A549 (cell line): ENCODE results near the gene AIF1. TPM values are rescaled to one million over a fixed set of nuclear protein-coding genes. Genes with fewer than 3 reads are reported as not detected.

Experiments used
- ATAC-seq, 2 experiments: fragments of 200-7000 bp in 1 of 2; fragments of >200 bp in 1 of 2; cut with Nextera tagmentation in 1 of 2; cut with Tn5 transposase in 1 of 2; 3 replicates each; pipeline versions ENCODE4 v1.8.0 to v1.9.1; 2018 to 2020; ENCODE audit warnings: mild to moderate bottlenecking in 1 of 2, moderate library complexity in 1 of 2
- CTCF ChIA-PET: fragments of 300-600 bp; sonication (Branson Sonifier 250); formaldehyde crosslinking; extraction: SDS; loops from one replicate; lab custom pipeline; 2021; ENCODE audit warnings: antibody characterized with exemption, inconsistent platforms; lab: Yijun Ruan, JAX
- POLR2A ChIA-PET: fragments of 350-600 bp; formaldehyde crosslinking; extraction: SDS; loops from one replicate; lab custom pipeline; 2021; ENCODE audit warnings: antibody characterized with exemption, inconsistent platforms; lab: Yijun Ruan, JAX
- DNase-seq, 2 experiments: peaks; one replicate each; pipeline versions ENCODE4 v3.0.0 to v3.0.0-alpha.2; 2011 to 2016; ENCODE audit warnings: low read depth in 1 of 2, low spot score in 1 of 2
- FAIRE-seq: peaks from 2 replicates; lab custom pipeline; 2011; peaks lifted over from hg19 to GRCh38; lab: Jason Lieb, UNC
- H3K27ac ChIP-seq, 2 experiments: fragments of >200 bp; sonication (Bioruptor Twin); formaldehyde crosslinking; 3 replicates each; pipeline ENCODE4 v1.5.1; 2016 to 2017
- H3K4me1 ChIP-seq: fragments of >200 bp; sonication (Bioruptor Twin); formaldehyde crosslinking; 3 replicates; pipeline ENCODE4 v1.6.1; 2016
- H3K4me2 ChIP-seq: fragments of >200 bp; sonication (Bioruptor Twin); formaldehyde crosslinking; 3 replicates; pipeline ENCODE4 v1.6.1; 2016
- H3K4me3 ChIP-seq: fragments of >200 bp; sonication (Bioruptor Twin); formaldehyde crosslinking; 3 replicates; pipeline ENCODE4 v1.5.1; 2016
- H3K9me3 ChIP-seq: fragments of >200 bp; sonication (Bioruptor Twin); formaldehyde crosslinking; 3 replicates; pipeline ENCODE4 v1.6.1; 2016
- CBX2 ChIP-seq: fragments of 200-600 bp; sonication (generic); IDR thresholded peaks from 2 replicates; pipeline ENCODE4 v1.6.1; 2016; ENCODE audit warnings: low read depth, mild to moderate bottlenecking, borderline replicate concordance
- CBX8 ChIP-seq: fragments of 200-600 bp; sonication (generic); IDR thresholded peaks from 2 replicates; pipeline ENCODE4 v1.6.1; 2016
- CEBPB ChIP-seq, 2 experiments: fragments of >200 bp in 1 of 2; sonication (Bioruptor Twin) in 1 of 2; formaldehyde crosslinking in 1 of 2; IDR thresholded peaks; 2 replicates each; pipeline ENCODE4 v1.6.1; 2012 to 2016
- CHD2 ChIP-seq: fragments of 150-350 bp; IDR thresholded peaks from 2 replicates; pipeline ENCODE4 v1.6.1; 2014; ENCODE audit warnings: low read length; ENCODE audit not compliant: partially characterized antibody
- CHD4 ChIP-seq: fragments of 200-600 bp; sonication (generic); IDR thresholded peaks from 2 replicates; pipeline ENCODE4 v1.6.1; 2016; ENCODE audit warnings: antibody characterized with exemption, mild to moderate bottlenecking, borderline replicate concordance
- EHMT2 ChIP-seq: fragments of 200-600 bp; sonication (generic); IDR thresholded peaks from 2 replicates; pipeline ENCODE4 v1.6.1; 2016; ENCODE audit warnings: antibody characterized with exemption, low read depth, mild to moderate bottlenecking, moderate library complexity
- ESRRA ChIP-seq: fragments of 150-350 bp; IDR thresholded peaks from 2 replicates; pipeline ENCODE4 v1.6.1; 2014; ENCODE audit warnings: mild to moderate bottlenecking, low read length, borderline replicate concordance
- FOSB ChIP-seq: fragments of 250-450 bp; sonication (Bioruptor Pico); IDR thresholded peaks from 2 replicates; pipeline ENCODE4 v1.5.0; 2020; ENCODE audit warnings: mild to moderate bottlenecking, moderate library complexity
- FOSL2 ChIP-seq, 2 experiments: fragments of 450-650 bp in 1 of 2; fragments of >200 bp in 1 of 2; sonication (Bioruptor Twin) in 1 of 2; formaldehyde crosslinking; IDR thresholded peaks; 2 replicates each; pipeline versions ENCODE4 v1.5.0 to v1.6.1; 2016 to 2020; ENCODE audit warnings: mild to moderate bottlenecking in 1 of 2, moderate library complexity in 1 of 2
- FOXS1 ChIP-seq: fragments of 250-450 bp; sonication (Bioruptor Pico); IDR thresholded peaks from 2 replicates; pipeline ENCODE4 v1.5.0; 2020; ENCODE audit warnings: mild to moderate bottlenecking, moderate library complexity
- HOXA7 ChIP-seq: fragments of 250-450 bp; sonication (Bioruptor Pico); IDR thresholded peaks from 2 replicates; pipeline ENCODE4 v1.5.0; 2020; ENCODE audit warnings: mild to moderate bottlenecking, moderate library complexity
- JUN ChIP-seq, 2 experiments: fragments of >200 bp; sonication (Bioruptor Twin); formaldehyde crosslinking; IDR thresholded peaks; 2 replicates in 1 of 2; 3 replicates in 1 of 2; pipeline ENCODE4 v1.6.1; 2016 to 2017
- MAZ ChIP-seq: fragments of 150-350 bp; IDR thresholded peaks from 2 replicates; pipeline ENCODE4 v1.6.1; 2014; ENCODE audit warnings: antibody characterized with exemption, low read depth, low read length, borderline replicate concordance
- NPAS2 ChIP-seq: fragments of 250-450 bp; sonication (Bioruptor Pico); IDR thresholded peaks from 2 replicates; pipeline ENCODE4 v1.8.0; 2022; ENCODE audit warnings: mild to moderate bottlenecking, moderate library complexity, borderline replicate concordance
- NR3C1 ChIP-seq: fragments of >200 bp; sonication (Bioruptor Twin); formaldehyde crosslinking; IDR thresholded peaks from 3 replicates; pipeline ENCODE4 v1.6.1; 2017
- PHF8 ChIP-seq: fragments of 200-600 bp; sonication (generic); IDR thresholded peaks from 2 replicates; pipeline ENCODE4 v1.6.1; 2016; ENCODE audit warnings: low read depth, mild to moderate bottlenecking, antibody characterized with exemption, moderate library complexity, borderline replicate concordance
- POLR2A ChIP-seq: IDR thresholded peaks from 2 replicates; pipeline ENCODE4 v1.6.1; 2012; ENCODE audit warnings: mild to moderate bottlenecking, low read length
- RARB ChIP-seq: fragments of 250-450 bp; sonication (Bioruptor Pico); IDR thresholded peaks from 2 replicates; pipeline ENCODE4 v1.8.0; 2021; ENCODE audit warnings: mild to moderate bottlenecking, moderate library complexity
- SREBF2 ChIP-seq: fragments of 450-650 bp; IDR thresholded peaks from 2 replicates; pipeline ENCODE4 v1.6.1; 2014; ENCODE audit warnings: mild to moderate bottlenecking, moderate library complexity
- TFCP2L1 ChIP-seq: fragments of 250-450 bp; sonication (Bioruptor Pico); IDR thresholded peaks from 2 replicates; pipeline ENCODE4 v1.5.0; 2021; ENCODE audit warnings: mild to moderate bottlenecking
- ZFP36 ChIP-seq: fragments of 450-650 bp; IDR thresholded peaks from 2 replicates; pipeline ENCODE4 v1.6.1; 2014; ENCODE audit warnings: borderline replicate concordance; ENCODE audit not compliant: partially characterized antibody
- ZSCAN20 ChIP-seq: fragments of 250-450 bp; sonication (Bioruptor Pico); IDR thresholded peaks from 2 replicates; pipeline ENCODE4 v1.8.0; 2022; ENCODE audit warnings: mild to moderate bottlenecking, moderate library complexity
- WGBS: methylation state at CpG from one replicate; pipeline ENCODE4 v1.1.6; 2017; ENCODE audit errors: missing lambda C conversion rate; 5-methylcytosine and 5-hydroxymethylcytosine counted together
- polyA plus RNA-seq, 4 experiments: library from polyadenylated mRNA; depleted of rRNA in 3 of 4; stranded (reverse); fragments of >200 nt; fragmentation: RNase III in 1 of 4; extraction: RNeasy Plus Mini Kit Qiagen cat#74134 plus additional on column Dnase treatment in 1 of 4; gene quantifications; 2 replicates in 3 of 4; 3 replicates in 1 of 4; pipeline ENCODE4 v1.2.3, GENCODE V29; 2011 to 2017
- TF ChIP-seq, protein P1 (sequence below): fragments of 200-600 bp; sonication (generic); IDR thresholded peaks from 2 replicates; pipeline ENCODE4 v1.6.1; 2016; ENCODE audit warnings: antibody characterized with exemption, mild to moderate bottlenecking, moderate library complexity
- TF ChIP-seq, protein P2 (sequence below): IDR thresholded peaks from 2 replicates; pipeline ENCODE4 v1.6.1; 2012; ENCODE audit warnings: low read depth, borderline replicate concordance
- TF ChIP-seq, protein P3 (sequence below): fragments of >200 bp; sonication (Bioruptor Twin); formaldehyde crosslinking; IDR thresholded peaks from 2 replicates; pipeline ENCODE4 v1.6.1; 2016
- TF ChIP-seq, protein P4 (sequence below): fragments of >200 bp; sonication (Bioruptor Twin); formaldehyde crosslinking; IDR thresholded peaks from 3 replicates; pipeline ENCODE4 v1.5.1; 2016
- TF ChIP-seq, protein P5 (sequence below): IDR thresholded peaks from 2 replicates; pipeline ENCODE4 v1.6.1; 2012

The AIF1 gene
- polyA plus RNA-seq, 2 of the 4 experiments (the other 2 are of a cell fraction), result not detected

DNA sequence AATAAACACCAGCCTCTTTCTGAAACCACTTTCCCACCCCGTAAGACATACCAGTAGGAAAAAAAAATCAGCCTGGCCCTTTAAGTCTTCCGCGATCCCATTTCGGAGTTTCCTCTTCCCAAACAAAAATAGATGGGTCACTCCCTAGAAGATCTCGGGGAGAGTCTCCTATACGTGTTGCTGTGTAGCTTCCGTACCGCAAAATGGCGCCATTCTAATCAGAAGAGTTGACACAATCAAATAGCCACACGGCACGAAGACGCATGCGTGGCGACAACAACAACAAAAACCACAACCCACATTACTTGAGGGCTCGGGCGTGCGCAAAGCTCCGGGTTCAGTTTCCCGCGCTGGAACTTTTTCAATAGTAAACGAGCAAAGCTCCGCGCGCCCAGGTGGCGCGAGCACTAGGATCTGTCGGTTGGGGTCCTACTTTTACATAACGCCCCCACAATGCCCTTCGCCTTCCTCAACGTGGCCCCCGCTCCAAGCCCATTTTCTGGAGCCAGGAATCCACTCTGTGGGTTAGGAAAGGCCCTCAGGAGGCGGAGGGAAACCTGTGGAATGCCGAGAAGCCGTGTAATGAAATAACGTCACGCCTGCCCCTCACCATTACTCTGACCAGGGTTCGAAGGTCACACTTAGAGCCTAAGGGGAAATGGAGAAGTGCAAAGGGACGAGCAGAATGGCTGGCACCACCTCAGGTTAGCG is 49.9 kb downstream of the AIF1 start, which contains the start of gene GPANK1:
Gene GPANK1, minus strand, starts transcription at position 208 of the 711 bp plus-strand sequence. CDS start 519 bp downstream, outside the sequence.
- 2% methylated on average over 27 of the region's 39 CpGs for WGBS
- FAIRE-seq (no peak), ATAC-seq (peak; percentile 65 to 70), DNase-seq (peak; percentile 69 to 94)
- Histone ChIP-seq H3K27ac (peak within 1 kb of the TSS; percentile 90 to 97), H3K4me2 (peak within 1 kb of the TSS; percentile 94), H3K4me3 (peak within 1 kb of the TSS; percentile 83), H3K4me1 (peaks cover 24% of the 10 kb centered on the region), H3K9me3 (no peaks in the 10 kb centered on the region)
- CTCF ChIA-PET, result interaction anchor here (1.6 kb wide), 1 partner anchor 166 kb away, joined by 4 read pairs; no protein-coding TSS in a partner anchor
- POLR2A ChIA-PET, result interaction anchor here (0.5 to 2.5 kb wide), 7 partner anchors 11 to 230 kb away, joined by 3 to 14 read pairs (median 6); partner anchors contain the start of genes BAG6, HSPA1A, HSPA1B and HSPA1L
- TF ChIP-seq NR3C1 (no peak), FOXS1 (no peak), TFCP2L1 (CRISPR knock-in tag) (0 out of 2 replicates have a peak, but pooled peaks have one; percentile 17), NPAS2 (CRISPR knock-in tag) (no peak), FOSB (CRISPR knock-in tag) (0 out of 2 replicates have a peak, but pooled peaks have one; percentile 25), HOXA7 (no peak), ZSCAN20 (CRISPR knock-in tag) (no peak), FOSL2 (IDR thresholded peaks at IDR 0.05) (no peak), FOSL2 (CRISPR knock-in tag; IDR thresholded peaks at IDR 0.05) (no peak), PHF8 (0 out of 2 replicates have a peak, but pooled peaks have one; percentile 8), ESRRA (no peak), EHMT2 (no peak), MAZ (no peak), JUN (IDR thresholded peaks at IDR 0.05) (0 out of 5 replicates have a peak, but pooled peaks of 1 of the 2 experiments have one; percentile 8), CHD4 (no peak), CHD2 (no peak), RARB (CRISPR knock-in tag) (no peak), CBX8 (no peak), ZFP36 (no peak), CBX2 (no peak), SREBF2 (no peak), CEBPB (IDR thresholded peaks at IDR 0.05) (0 out of 4 replicates have a peak, but pooled peaks of 1 of the 2 experiments have one; percentile 4), POLR2A (no peak)
- TF ChIP-seq, protein P1, sequence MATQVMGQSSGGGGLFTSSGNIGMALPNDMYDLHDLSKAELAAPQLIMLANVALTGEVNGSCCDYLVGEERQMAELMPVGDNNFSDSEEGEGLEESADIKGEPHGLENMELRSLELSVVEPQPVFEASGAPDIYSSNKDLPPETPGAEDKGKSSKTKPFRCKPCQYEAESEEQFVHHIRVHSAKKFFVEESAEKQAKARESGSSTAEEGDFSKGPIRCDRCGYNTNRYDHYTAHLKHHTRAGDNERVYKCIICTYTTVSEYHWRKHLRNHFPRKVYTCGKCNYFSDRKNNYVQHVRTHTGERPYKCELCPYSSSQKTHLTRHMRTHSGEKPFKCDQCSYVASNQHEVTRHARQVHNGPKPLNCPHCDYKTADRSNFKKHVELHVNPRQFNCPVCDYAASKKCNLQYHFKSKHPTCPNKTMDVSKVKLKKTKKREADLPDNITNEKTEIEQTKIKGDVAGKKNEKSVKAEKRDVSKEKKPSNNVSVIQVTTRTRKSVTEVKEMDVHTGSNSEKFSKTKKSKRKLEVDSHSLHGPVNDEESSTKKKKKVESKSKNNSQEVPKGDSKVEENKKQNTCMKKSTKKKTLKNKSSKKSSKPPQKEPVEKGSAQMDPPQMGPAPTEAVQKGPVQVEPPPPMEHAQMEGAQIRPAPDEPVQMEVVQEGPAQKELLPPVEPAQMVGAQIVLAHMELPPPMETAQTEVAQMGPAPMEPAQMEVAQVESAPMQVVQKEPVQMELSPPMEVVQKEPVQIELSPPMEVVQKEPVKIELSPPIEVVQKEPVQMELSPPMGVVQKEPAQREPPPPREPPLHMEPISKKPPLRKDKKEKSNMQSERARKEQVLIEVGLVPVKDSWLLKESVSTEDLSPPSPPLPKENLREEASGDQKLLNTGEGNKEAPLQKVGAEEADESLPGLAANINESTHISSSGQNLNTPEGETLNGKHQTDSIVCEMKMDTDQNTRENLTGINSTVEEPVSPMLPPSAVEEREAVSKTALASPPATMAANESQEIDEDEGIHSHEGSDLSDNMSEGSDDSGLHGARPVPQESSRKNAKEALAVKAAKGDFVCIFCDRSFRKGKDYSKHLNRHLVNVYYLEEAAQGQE, result no peak
- TF ChIP-seq, protein P2, sequence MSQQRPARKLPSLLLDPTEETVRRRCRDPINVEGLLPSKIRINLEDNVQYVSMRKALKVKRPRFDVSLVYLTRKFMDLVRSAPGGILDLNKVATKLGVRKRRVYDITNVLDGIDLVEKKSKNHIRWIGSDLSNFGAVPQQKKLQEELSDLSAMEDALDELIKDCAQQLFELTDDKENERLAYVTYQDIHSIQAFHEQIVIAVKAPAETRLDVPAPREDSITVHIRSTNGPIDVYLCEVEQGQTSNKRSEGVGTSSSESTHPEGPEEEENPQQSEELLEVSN, result peak; percentile 80
- TF ChIP-seq, protein P3, sequence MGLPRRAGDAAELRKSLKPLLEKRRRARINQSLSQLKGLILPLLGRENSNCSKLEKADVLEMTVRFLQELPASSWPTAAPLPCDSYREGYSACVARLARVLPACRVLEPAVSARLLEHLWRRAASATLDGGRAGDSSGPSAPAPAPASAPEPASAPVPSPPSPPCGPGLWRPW, result no peak
- TF ChIP-seq, protein P4, sequence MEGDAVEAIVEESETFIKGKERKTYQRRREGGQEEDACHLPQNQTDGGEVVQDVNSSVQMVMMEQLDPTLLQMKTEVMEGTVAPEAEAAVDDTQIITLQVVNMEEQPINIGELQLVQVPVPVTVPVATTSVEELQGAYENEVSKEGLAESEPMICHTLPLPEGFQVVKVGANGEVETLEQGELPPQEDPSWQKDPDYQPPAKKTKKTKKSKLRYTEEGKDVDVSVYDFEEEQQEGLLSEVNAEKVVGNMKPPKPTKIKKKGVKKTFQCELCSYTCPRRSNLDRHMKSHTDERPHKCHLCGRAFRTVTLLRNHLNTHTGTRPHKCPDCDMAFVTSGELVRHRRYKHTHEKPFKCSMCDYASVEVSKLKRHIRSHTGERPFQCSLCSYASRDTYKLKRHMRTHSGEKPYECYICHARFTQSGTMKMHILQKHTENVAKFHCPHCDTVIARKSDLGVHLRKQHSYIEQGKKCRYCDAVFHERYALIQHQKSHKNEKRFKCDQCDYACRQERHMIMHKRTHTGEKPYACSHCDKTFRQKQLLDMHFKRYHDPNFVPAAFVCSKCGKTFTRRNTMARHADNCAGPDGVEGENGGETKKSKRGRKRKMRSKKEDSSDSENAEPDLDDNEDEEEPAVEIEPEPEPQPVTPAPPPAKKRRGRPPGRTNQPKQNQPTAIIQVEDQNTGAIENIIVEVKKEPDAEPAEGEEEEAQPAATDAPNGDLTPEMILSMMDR, result no peak
- TF ChIP-seq, protein P5, sequence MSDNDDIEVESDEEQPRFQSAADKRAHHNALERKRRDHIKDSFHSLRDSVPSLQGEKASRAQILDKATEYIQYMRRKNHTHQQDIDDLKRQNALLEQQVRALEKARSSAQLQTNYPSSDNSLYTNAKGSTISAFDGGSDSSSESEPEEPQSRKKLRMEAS, result peak; percentile 79
